ENCODE measurements around the gene OR5AK2. TPM values are rescaled to one million over a fixed set of nuclear protein-coding genes. Genes with fewer than 3 reads are reported as not detected.
"Not testable (repeated sequence)": the region's sequence is repeated elsewhere in the genome, so short reads cannot be mapped to it uniquely, and the experiment has no call there.

OR5AK2 gene, protein sequence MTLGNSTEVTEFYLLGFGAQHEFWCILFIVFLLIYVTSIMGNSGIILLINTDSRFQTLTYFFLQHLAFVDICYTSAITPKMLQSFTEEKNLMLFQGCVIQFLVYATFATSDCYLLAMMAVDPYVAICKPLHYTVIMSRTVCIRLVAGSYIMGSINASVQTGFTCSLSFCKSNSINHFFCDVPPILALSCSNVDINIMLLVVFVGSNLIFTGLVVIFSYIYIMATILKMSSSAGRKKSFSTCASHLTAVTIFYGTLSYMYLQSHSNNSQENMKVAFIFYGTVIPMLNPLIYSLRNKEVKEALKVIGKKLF
- total RNA-seq (not detected), total RNA-seq (0 reads per million in 172 experiments)
- not detected for polyA plus RNA-seq (2013, experiment 1 of 2)
- not detected for polyA plus RNA-seq (2013, experiment 2 of 2)

DNA sequence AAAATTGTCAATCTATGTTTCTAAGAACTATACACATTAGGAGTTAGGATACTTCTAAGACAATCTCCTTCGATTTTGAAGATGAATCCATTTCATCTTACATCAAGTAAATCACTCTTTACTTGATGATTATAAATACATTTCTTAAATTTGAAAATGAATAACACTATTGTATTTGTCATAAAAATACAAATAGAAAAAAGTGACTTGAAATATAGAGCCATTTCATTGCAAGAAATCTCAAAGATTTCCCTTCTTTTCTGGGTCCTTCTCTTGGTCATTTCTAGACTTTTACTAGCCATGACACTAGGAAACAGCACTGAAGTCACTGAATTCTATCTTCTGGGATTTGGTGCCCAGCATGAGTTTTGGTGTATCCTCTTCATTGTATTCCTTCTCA lies at the start of gene OR5AK2:
Gene OR5AK2, plus strand, starts transcription at position 301 of the 400 bp plus-strand sequence. Its CDS starts 0 bp downstream, at position 301.
- Mint-ChIP-seq H3K27me3 (no peaks in the 10 kb centered on the region), H3K36me3 (ENCODE audit: low read depth) (no peaks in the 10 kb centered on the region), H3K27ac (no peak within 1 kb of the TSS), H3K9me3 (peaks cover 7% of the 10 kb centered on the region), H3K4me1 (ENCODE audit: low read depth) (no peaks in the 10 kb centered on the region), H3K4me3 (no peak within 1 kb of the TSS)
- TF ChIP-seq CTCF (IDR thresholded peaks at IDR 0.05), result no peak
- DNase-seq (no peak), ATAC-seq (ENCODE audit: poor library complexity) (no peak)
- CTCF ChIA-PET, result no interaction called here
- Histone ChIP-seq H3K27ac (ENCODE audit: low read depth in 1 of 2, low read length in 2 of 2) (no peak within 1 kb of the TSS), H3K4me1 (ENCODE audit: insufficient read depth, low read length) (no peaks in the 10 kb centered on the region), H3K36me3 (ENCODE audit: insufficient read depth, low read length) (no peaks in the 10 kb centered on the region), H3K27me3 (ENCODE audit: control insufficient read depth in 1 of 2, insufficient read depth in 2 of 2, low read length in 2 of 2) (no peaks in the 10 kb centered on the region), H3K9me3 (ENCODE audit: control insufficient read depth in 1 of 2, insufficient read depth in 1 of 2, low read length in 2 of 2) (peaks cover 0 to 3% of the 10 kb centered on the region in 2 experiments), H3K4me3 (ENCODE audit: low read length) (no peak within 1 kb of the TSS)
- intact Hi-C loops (cut with DNase I, micrococcal nuclease), result no loop called here
- POLR2A ChIA-PET, result no interaction called here

- DNase-seq; H3K36me3 Mint-ChIP-seq (ENCODE audit: low read depth); H3K36me3 ChIP-seq (ENCODE audit: insufficient read depth, low read length); CTCF ChIA-PET; H3K9me3 Mint-ChIP-seq; H3K9me3 ChIP-seq (ENCODE audit: control insufficient read depth in 1 of 2, insufficient read depth in 1 of 2, low read length in 2 of 2); H3K27ac ChIP-seq (ENCODE audit: low read depth in 1 of 2, low read length in 2 of 2); H3K4me1 ChIP-seq (ENCODE audit: insufficient read depth, low read length); H3K27me3 Mint-ChIP-seq; H3K4me1 Mint-ChIP-seq (ENCODE audit: low read depth); ATAC-seq (ENCODE audit: poor library complexity); H3K4me3 ChIP-seq (ENCODE audit: low read length); intact Hi-C loops (cut with DNase I, micrococcal nuclease); POLR2A ChIA-PET; H3K27ac Mint-ChIP-seq; H3K27me3 ChIP-seq (ENCODE audit: control insufficient read depth in 1 of 2, insufficient read depth in 2 of 2, low read length in 2 of 2); H3K4me3 Mint-ChIP-seq: not testable (repeated sequence)
These were observed 43.2 kb upstream of the OR5AK2 start for GRCh38 chr11:56945526-56945925.

DNA sequence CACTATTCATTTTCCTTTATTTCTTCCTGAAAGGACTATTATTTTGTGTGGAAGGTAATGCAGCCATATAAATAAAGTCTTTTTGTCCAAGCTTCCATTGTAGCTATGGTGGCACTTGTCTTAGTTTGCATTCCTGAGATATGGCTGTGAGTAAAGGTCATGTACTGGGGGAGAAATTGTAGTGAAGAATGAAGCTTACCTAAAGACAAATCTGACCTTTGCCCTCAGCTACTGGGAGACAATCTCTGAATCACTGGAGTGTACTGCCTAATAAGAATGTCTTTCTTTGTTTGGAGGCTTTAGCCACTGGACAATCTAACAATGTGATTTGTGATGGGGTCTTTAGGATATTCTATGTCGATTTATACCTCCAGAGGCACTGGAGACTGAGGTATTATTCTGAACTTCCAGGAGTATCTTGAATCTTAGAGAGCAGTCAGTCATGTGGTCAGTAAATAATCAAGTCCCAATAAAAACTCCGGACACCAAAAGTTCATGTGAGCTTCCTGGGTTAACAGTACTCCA lies 39.7 kb upstream of the OR5AK2 start:
- Histone ChIP-seq H3K4me3 (ENCODE audit: low read length) (no peak overlapping the region), H3K4me1 (ENCODE audit: insufficient read depth, low read length) (no peaks in the 10 kb centered on the region), H3K9me3 (ENCODE audit: control insufficient read depth in 1 of 2, insufficient read depth in 1 of 2, low read length in 2 of 2) (peaks cover 0 to 11% of the 10 kb centered on the region in 2 experiments), H3K36me3 (ENCODE audit: insufficient read depth, low read length) (no peaks in the 10 kb centered on the region), H3K27ac (ENCODE audit: low read depth in 1 of 2, low read length in 2 of 2) (no peak overlapping the region), H3K27me3 (ENCODE audit: control insufficient read depth in 1 of 2, insufficient read depth in 2 of 2, low read length in 2 of 2) (no peaks in the 10 kb centered on the region)
- DNase-seq (no peak), ATAC-seq (ENCODE audit: poor library complexity) (no peak)
- ChIA-PET POLR2A (no interaction called here), CTCF (no interaction called here)
- intact Hi-C loops (cut with DNase I, micrococcal nuclease), result no loop called here
- Mint-ChIP-seq H3K27me3 (no peaks in the 10 kb centered on the region), H3K27ac (no peak overlapping the region), H3K4me1 (ENCODE audit: low read depth) (no peaks in the 10 kb centered on the region), H3K9me3 (peaks cover 14% of the 10 kb centered on the region), H3K36me3 (ENCODE audit: low read depth) (no peaks in the 10 kb centered on the region), H3K4me3 (no peak overlapping the region)
- no peak for TF ChIP-seq CTCF (IDR thresholded peaks at IDR 0.05)

All from CD4-positive, alpha-beta T cell (primary cell).